GM23338 (cell line): ENCODE measurements around the gene XRCC4.

ENCODE experiments used
- CREB1 ChIP-seq: fragments of 250-450 bp; sonication (Bioruptor Pico); IDR thresholded peaks from 2 replicates; pipeline ENCODE4 v1.5.0; 2020; ENCODE audit warnings: low read depth, mild to moderate bottlenecking, moderate library complexity
- CTCF ChIP-seq, 2 experiments: fragments of 200-600 bp in 1 of 2; sonication (generic) in 1 of 2; conservative IDR thresholded peaks; 2 replicates each; pipeline versions ENCODE4 v1.5.1 to v1.6.1; 2016 to 2017; ENCODE audit warnings: antibody characterized with exemption in 2 of 2, low read depth in 2 of 2, mild to moderate bottlenecking in 2 of 2, moderate library complexity in 1 of 2
- EZH2 ChIP-seq: fragments of 200-600 bp; sonication (generic); IDR thresholded peaks from one replicate; pipeline ENCODE4 v1.8.0; 2017; ENCODE audit warnings: antibody characterized with exemption, mild to moderate bottlenecking, low read depth; ENCODE audit not compliant: unreplicated experiment
- EZH2phosphoT487 ChIP-seq: fragments of 200-600 bp; sonication (generic); IDR thresholded peaks from one replicate; pipeline ENCODE4 v1.8.1; 2018; ENCODE audit warnings: antibody characterized with exemption; ENCODE audit not compliant: unreplicated experiment
- NANOG ChIP-seq: IDR thresholded peaks from 2 replicates; pipeline ENCODE4 v1.6.1; 2016; ENCODE audit warnings: antibody characterized with exemption, borderline replicate concordance
- POLR2AphosphoS5 ChIP-seq: IDR thresholded peaks from 2 replicates; pipeline ENCODE4 v1.6.1; 2016; ENCODE audit warnings: antibody characterized with exemption, low read depth
- REST ChIP-seq: IDR thresholded peaks from one replicate; pipeline ENCODE4 v1.6.1; 2018; ENCODE audit warnings: antibody characterized with exemption; ENCODE audit not compliant: unreplicated experiment
- STAT1 ChIP-seq: IDR thresholded peaks from one replicate; pipeline ENCODE4 v1.6.1; 2016; ENCODE audit warnings: antibody characterized with exemption; ENCODE audit not compliant: unreplicated experiment
- ZNF331 ChIP-seq: fragments of 250-450 bp; sonication (Bioruptor Pico); IDR thresholded peaks from 2 replicates; pipeline ENCODE4 v1.5.0; 2020; ENCODE audit warnings: low read depth, mild to moderate bottlenecking, moderate library complexity
- ZNF462 ChIP-seq: fragments of 250-450 bp; sonication (Bioruptor Pico); IDR thresholded peaks from 2 replicates; pipeline ENCODE4 v1.5.0; 2020; ENCODE audit warnings: mild to moderate bottlenecking, moderate library complexity

GRCh38 chr5:83050723-83051340, 26.5 kb upstream of the XRCC4 start:
- no peak for TF ChIP-seq CTCF (conservative IDR thresholded peaks at IDR 0.05; ENCODE audit: low read depth in 2 of 2)
- TF ChIP-seq NANOG: no peak
- no peak for TF ChIP-seq EZH2phosphoT487
- TF ChIP-seq REST: no peak
- TF ChIP-seq EZH2: no peak
- no peak for TF ChIP-seq CREB1 (CRISPR knock-in tag)
- no peak for TF ChIP-seq STAT1
- no peak for TF ChIP-seq POLR2AphosphoS5
- no peak for TF ChIP-seq ZNF331 (CRISPR knock-in tag)
- TF ChIP-seq ZNF462: no peak
